Measurements from ENCODE around the gene NKAIN1.

DNA sequence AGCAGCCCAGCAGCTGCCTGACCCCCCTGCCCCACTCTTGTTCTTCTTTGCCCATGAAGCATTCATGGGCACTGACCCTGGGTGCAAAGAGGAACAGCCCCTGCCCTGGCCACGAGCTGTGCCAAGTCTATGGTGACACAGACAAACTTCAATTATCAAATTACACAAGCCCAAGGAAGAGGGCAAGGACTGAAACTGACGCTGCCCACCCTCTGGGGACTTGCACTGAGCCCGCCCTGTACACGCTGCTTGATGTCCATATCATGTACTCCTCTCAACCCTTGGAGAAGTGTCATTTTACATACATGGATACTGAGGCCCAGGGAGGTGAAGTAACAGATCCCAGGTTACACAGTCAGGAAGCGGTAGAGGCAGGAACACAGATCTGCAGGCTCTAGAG lies 32.1 kb downstream of the NKAIN1 start:
- TF ChIP-seq, protein P1, sequence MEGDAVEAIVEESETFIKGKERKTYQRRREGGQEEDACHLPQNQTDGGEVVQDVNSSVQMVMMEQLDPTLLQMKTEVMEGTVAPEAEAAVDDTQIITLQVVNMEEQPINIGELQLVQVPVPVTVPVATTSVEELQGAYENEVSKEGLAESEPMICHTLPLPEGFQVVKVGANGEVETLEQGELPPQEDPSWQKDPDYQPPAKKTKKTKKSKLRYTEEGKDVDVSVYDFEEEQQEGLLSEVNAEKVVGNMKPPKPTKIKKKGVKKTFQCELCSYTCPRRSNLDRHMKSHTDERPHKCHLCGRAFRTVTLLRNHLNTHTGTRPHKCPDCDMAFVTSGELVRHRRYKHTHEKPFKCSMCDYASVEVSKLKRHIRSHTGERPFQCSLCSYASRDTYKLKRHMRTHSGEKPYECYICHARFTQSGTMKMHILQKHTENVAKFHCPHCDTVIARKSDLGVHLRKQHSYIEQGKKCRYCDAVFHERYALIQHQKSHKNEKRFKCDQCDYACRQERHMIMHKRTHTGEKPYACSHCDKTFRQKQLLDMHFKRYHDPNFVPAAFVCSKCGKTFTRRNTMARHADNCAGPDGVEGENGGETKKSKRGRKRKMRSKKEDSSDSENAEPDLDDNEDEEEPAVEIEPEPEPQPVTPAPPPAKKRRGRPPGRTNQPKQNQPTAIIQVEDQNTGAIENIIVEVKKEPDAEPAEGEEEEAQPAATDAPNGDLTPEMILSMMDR (IDR thresholded peaks at IDR 0.05): no peak
- TF ChIP-seq POLR2A (IDR thresholded peaks at IDR 0.05): no peak
- TF ChIP-seq POLR2AphosphoS5 (IDR thresholded peaks at IDR 0.05): no peak

Measured in prostate gland (tissue), 2 donors.